Neural progenitor cell (in vitro differentiated cells): Measurements from ENCODE around the gene IGSF21. TPM values are rescaled to one million over a fixed set of nuclear protein-coding genes. Genes with fewer than 3 reads are reported as not detected.

Source experiments
- DNase-seq: peaks from one replicate; pipeline ENCODE4 v3.0.0-alpha.2; 2016; ENCODE audit warnings: low spot score
- H2AFZ ChIP-seq: fragments of 200-600 bp; sonication (generic); replicated peaks from 2 replicates; pipeline ENCODE4 v1.6.1; 2016; ENCODE audit warnings: antibody characterized with exemption
- H3F3A ChIP-seq: fragments of 200-600 bp; sonication (generic); 2 replicates; pipeline ENCODE4 v1.6.1; 2016; ENCODE audit warnings: antibody characterized with exemption, low read depth
- H3K27ac ChIP-seq: fragments of 200-600 bp; sonication (generic); 2 replicates; pipeline ENCODE4 v1.5.1; 2016; ENCODE audit warnings: mild to moderate bottlenecking
- H3K27me3 ChIP-seq: fragments of 200-600 bp; sonication (generic); 2 replicates; pipeline ENCODE4 v1.6.1; 2016; ENCODE audit warnings: mild to moderate bottlenecking, moderate library complexity
- H3K36me3 ChIP-seq: fragments of 200-600 bp; sonication (generic); 2 replicates; pipeline ENCODE4 v1.5.1; 2016
- H3K4me1 ChIP-seq: fragments of 200-600 bp; sonication (generic); 2 replicates; pipeline ENCODE4 v1.6.1; 2016; ENCODE audit warnings: mixed run types
- H3K4me2 ChIP-seq: fragments of 200-600 bp; sonication (generic); 2 replicates; pipeline ENCODE4 v1.6.1; 2016
- H3K4me3 ChIP-seq: fragments of 200-600 bp; sonication (generic); 2 replicates; pipeline ENCODE4 v1.5.1; 2016
- H3K79me2 ChIP-seq: fragments of 200-600 bp; sonication (generic); 2 replicates; pipeline ENCODE4 v1.6.1; 2016; ENCODE audit warnings: low read depth
- H3K9ac ChIP-seq: fragments of 200-600 bp; sonication (generic); 2 replicates; pipeline ENCODE4 v1.6.1; 2016
- H3K9me3 ChIP-seq: fragments of 200-600 bp; sonication (generic); 2 replicates; pipeline ENCODE4 v1.5.1; 2016; ENCODE audit warnings: low read depth
- H4K20me1 ChIP-seq: fragments of 200-600 bp; sonication (generic); 2 replicates; pipeline ENCODE4 v1.6.1; 2016; ENCODE audit warnings: low read depth
- H3K27ac Mint-ChIP-seq: 3 replicates; pipeline ENCODE4 v1.8.0; 2021; ENCODE audit warnings: mixed read lengths
- H3K27me3 Mint-ChIP-seq: 2 replicates; pipeline ENCODE4 v1.8.0; 2022; ENCODE audit warnings: low read depth, mild to moderate bottlenecking, inconsistent platforms, moderate library complexity, mixed read lengths; ENCODE audit not compliant: insufficient read depth
- H3K36me3 Mint-ChIP-seq: 3 replicates; pipeline ENCODE4 v1.8.0; 2021; ENCODE audit warnings: mixed read lengths
- H3K4me1 Mint-ChIP-seq: 3 replicates; pipeline ENCODE4 v1.8.0; 2021; ENCODE audit warnings: mixed read lengths
- H3K4me3 Mint-ChIP-seq: 3 replicates; pipeline ENCODE4 v1.8.0; 2021; ENCODE audit warnings: mild to moderate bottlenecking, moderate library complexity, mixed read lengths
- H3K9me3 Mint-ChIP-seq: 3 replicates; pipeline ENCODE4 v1.8.0; 2020; ENCODE audit warnings: mixed read lengths
- EZH2 ChIP-seq: fragments of 200-600 bp; sonication (generic); IDR thresholded peaks from 2 replicates; pipeline ENCODE4 v1.6.1; 2017; ENCODE audit warnings: antibody characterized with exemption, mild to moderate bottlenecking, moderate library complexity
- EZH2phosphoT487 ChIP-seq: fragments of 200-600 bp; sonication (generic); IDR thresholded peaks from 2 replicates; pipeline ENCODE4 v1.6.1; 2017; ENCODE audit warnings: antibody characterized with exemption
- total RNA-seq: library from RNA; depleted of rRNA; stranded (reverse); fragments of >200 nt; gene quantifications from 2 replicates; pipeline ENCODE4 v1.2.3, GENCODE V29; 2015; ENCODE audit warnings: low replicate concordance
- TF ChIP-seq, protein P1 (sequence below): fragments of 200-600 bp; sonication (generic); IDR thresholded peaks from 2 replicates; pipeline ENCODE4 v1.5.1; 2017; ENCODE audit warnings: antibody characterized with exemption, mild to moderate bottlenecking

The IGSF21 gene
- total RNA-seq, 1 donor from 2014 or later = 1.7 TPM

DNA sequence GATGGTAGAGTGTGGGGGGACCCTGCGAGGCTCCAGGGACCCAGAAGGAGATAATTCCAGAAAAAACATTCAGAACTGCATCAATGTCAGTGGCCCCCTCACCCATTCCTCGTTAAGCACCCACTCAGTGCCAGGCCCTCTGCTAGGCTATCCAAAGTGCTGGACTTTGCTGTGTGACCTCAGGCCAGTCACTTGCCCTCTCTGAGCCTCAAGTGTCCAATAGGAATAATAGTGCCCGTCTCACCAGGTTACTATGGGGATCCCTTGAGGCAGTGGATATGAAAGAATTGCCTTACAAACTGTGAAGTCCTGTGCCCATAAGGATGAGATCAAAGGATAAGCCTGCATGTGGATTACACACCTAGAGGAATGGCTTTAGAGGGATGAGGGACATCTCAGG is 83.4 kb downstream of the IGSF21 start:
- Histone ChIP-seq H3K79me2 (no peaks in the 10 kb centered on the region), H2AFZ (no peak overlapping the region), H3K27me3 (no peaks in the 10 kb centered on the region), H3K27ac (no peak overlapping the region), H3K9me3 (no peaks in the 10 kb centered on the region), H3K4me1 (peaks cover 31% of the 10 kb centered on the region), H3K4me3 (no peak overlapping the region), H3F3A (no peaks in the 10 kb centered on the region), H3K36me3 (no peaks in the 10 kb centered on the region), H3K9ac (no peak overlapping the region), H3K4me2 (no peak overlapping the region), H4K20me1 (no peaks in the 10 kb centered on the region)
- TF ChIP-seq, protein P1, sequence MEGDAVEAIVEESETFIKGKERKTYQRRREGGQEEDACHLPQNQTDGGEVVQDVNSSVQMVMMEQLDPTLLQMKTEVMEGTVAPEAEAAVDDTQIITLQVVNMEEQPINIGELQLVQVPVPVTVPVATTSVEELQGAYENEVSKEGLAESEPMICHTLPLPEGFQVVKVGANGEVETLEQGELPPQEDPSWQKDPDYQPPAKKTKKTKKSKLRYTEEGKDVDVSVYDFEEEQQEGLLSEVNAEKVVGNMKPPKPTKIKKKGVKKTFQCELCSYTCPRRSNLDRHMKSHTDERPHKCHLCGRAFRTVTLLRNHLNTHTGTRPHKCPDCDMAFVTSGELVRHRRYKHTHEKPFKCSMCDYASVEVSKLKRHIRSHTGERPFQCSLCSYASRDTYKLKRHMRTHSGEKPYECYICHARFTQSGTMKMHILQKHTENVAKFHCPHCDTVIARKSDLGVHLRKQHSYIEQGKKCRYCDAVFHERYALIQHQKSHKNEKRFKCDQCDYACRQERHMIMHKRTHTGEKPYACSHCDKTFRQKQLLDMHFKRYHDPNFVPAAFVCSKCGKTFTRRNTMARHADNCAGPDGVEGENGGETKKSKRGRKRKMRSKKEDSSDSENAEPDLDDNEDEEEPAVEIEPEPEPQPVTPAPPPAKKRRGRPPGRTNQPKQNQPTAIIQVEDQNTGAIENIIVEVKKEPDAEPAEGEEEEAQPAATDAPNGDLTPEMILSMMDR = no peak
- TF ChIP-seq EZH2 (no peak), EZH2phosphoT487 (no peak)
- peaks cover 32% of the 10 kb centered on the region for H3K4me1 Mint-ChIP-seq
- no peak overlapping the region for H3K4me3 Mint-ChIP-seq
- H3K27me3 Mint-ChIP-seq = peaks cover 13% of the 10 kb centered on the region
- H3K9me3 Mint-ChIP-seq = no peaks in the 10 kb centered on the region
- H3K27ac Mint-ChIP-seq = peak overlapping the region; percentile 87
- no peak for DNase-seq
- no peaks in the 10 kb centered on the region for H3K36me3 Mint-ChIP-seq

DNA sequence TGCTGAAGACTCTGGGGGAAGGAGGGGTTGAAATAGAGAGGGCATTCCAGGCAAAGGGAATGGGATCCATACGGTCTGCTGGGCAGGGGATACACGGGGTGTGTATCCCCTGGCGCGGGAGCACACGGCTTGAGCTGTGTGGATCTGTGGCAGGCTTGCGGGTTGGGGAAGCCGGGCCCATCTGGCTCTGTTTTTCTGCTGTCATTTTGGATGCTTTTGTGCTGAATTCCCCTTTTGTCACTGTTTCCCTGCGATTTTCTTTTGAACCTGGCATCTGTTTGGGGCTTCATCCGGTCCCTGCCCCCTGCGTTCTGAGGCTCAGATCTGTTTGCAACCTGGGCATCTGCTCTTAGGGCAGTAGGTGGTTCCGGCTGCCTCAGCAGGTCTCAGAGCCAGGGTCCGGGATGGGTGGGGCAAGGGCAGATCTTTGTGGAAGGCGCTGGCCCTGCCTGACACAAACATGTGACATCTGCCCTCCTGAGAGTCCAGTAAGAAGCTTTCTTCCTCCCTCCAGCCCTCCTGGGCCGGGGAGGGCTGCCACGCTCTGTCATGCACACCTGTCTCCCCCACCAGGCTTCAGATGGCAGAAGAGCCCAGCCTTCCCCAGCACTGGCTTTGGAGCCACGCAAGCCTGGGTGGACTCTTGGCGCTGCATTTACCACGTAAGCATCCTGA is 84.0 kb downstream of the IGSF21 start:
- no peak overlapping the region for H2AFZ ChIP-seq

DNA sequence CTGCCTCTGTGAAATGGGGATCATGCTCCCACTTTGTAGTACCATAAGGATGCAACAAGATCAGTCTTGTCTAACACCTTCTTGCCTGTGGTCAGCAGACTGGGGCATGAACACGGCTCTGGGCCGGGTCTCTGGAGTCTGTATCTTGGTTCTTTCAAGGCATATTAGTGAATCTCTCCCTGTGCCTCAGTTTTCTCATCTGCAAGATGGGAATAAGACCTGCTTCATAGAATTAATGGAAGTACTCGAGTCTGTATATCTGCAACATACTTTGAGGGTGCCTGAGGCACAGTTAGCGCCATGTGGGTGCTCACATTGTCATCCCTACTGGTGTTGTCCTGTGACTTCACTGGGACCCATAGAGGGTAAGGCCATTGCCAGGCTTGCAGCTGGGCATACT is 84.6 kb downstream of the IGSF21 start:
- H3K4me3 Mint-ChIP-seq = peak overlapping the region; percentile 38
- H3K9me3 Mint-ChIP-seq = no peaks in the 10 kb centered on the region
- no peak overlapping the region for H3K4me3 ChIP-seq
- no peak overlapping the region for H3K27ac ChIP-seq
- no peaks in the 10 kb centered on the region for H3K27me3 ChIP-seq
- H3K4me1 ChIP-seq = peaks cover 31% of the 10 kb centered on the region
- no peaks in the 10 kb centered on the region for H4K20me1 ChIP-seq
- TF ChIP-seq, protein P1 = no peak
- TF ChIP-seq EZH2 (no peak), EZH2phosphoT487 (no peak)
- H3K9ac ChIP-seq = no peak overlapping the region
- H3K79me2 ChIP-seq = no peaks in the 10 kb centered on the region
- H3K36me3 Mint-ChIP-seq = no peaks in the 10 kb centered on the region
- peaks cover 27% of the 10 kb centered on the region for H3K4me1 Mint-ChIP-seq
- no peak overlapping the region for H3K27ac Mint-ChIP-seq
- H3K9me3 ChIP-seq = no peaks in the 10 kb centered on the region
- H3K36me3 ChIP-seq = no peaks in the 10 kb centered on the region
- no peak overlapping the region for H3K4me2 ChIP-seq
- no peaks in the 10 kb centered on the region for H3F3A ChIP-seq
- H2AFZ ChIP-seq = no peak overlapping the region
- no peak for DNase-seq
- H3K27me3 Mint-ChIP-seq = peaks cover 13% of the 10 kb centered on the region

More for the DNA sequence above, 84.0 kb downstream of the IGSF21 start:
- no peak overlapping the region for H3K4me3 ChIP-seq
- no peaks in the 10 kb centered on the region for H3K36me3 ChIP-seq
- Mint-ChIP-seq H3K4me1 (peaks cover 32% of the 10 kb centered on the region), H3K27me3 (peaks cover 13% of the 10 kb centered on the region), H3K4me3 (no peak overlapping the region), H3K36me3 (no peaks in the 10 kb centered on the region), H3K9me3 (no peaks in the 10 kb centered on the region), H3K27ac (peak overlapping the region; percentile 87)
- no peak overlapping the region for H3K9ac ChIP-seq
- DNase-seq = no peak
- no peaks in the 10 kb centered on the region for H3K79me2 ChIP-seq
- no peaks in the 10 kb centered on the region for H3F3A ChIP-seq
- TF ChIP-seq, protein P1 = no peak
- TF ChIP-seq EZH2phosphoT487 (no peak), EZH2 (no peak)
- no peaks in the 10 kb centered on the region for H3K9me3 ChIP-seq
- H4K20me1 ChIP-seq = no peaks in the 10 kb centered on the region
- H3K4me2 ChIP-seq = no peak overlapping the region
- H3K27me3 ChIP-seq = no peaks in the 10 kb centered on the region
- H3K4me1 ChIP-seq = peaks cover 31% of the 10 kb centered on the region
- no peak overlapping the region for H3K27ac ChIP-seq
